Measurements from ENCODE around the gene CEACAM4. TPM values are rescaled to one million over a fixed set of nuclear protein-coding genes. Genes with fewer than 3 reads are reported as not detected.
"Not testable (repeated sequence)": the region's sequence is repeated elsewhere in the genome, so short reads cannot be mapped to it uniquely, and the experiment has no call there.

CEACAM4 gene
- total RNA-seq: not detected

GRCh38 chr19:41626877-41627276 is at the start of gene CEACAM4:
CEACAM4 (minus strand) TSS chr19:41627074; CDS start chr19:41626963, 111 bp downstream.
- DNase-seq (ENCODE audit: low spot score in 2 of 2) (no peak), FAIRE-seq (no peak)

GRCh38 chr19:41671486-41671885 is 44.6 kb upstream of the CEACAM4 start:
- FAIRE-seq (no peak), DNase-seq (ENCODE audit: low spot score in 2 of 2) (no peak)

- FAIRE-seq (no peak), DNase-seq (ENCODE audit: low spot score in 2 of 2) (no peak)
These were observed 43.9 kb upstream of the CEACAM4 start for GRCh38 chr19:41670755-41671154.

DNA sequence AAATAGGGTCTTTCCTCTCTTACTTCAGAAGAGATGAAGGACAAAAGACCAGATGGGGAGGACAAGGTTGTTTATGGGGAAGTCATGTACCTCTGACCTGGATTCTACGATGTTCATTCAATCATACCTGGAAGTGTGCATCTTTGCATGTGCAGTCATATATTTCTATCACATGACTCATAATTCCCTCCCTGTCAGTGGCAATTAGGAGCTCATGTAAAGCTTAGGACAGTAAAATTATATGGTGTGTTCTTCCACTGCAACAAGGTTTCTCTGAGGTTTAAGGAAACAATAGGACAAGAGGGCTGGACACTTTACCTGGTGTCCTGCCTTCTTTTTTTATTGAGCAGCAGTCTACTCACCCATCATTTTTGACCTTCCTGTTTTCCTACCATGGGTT is 41.4 kb upstream of the CEACAM4 start:
- DNase-seq (ENCODE audit: low spot score in 2 of 2): no peak
- FAIRE-seq: no peak

DNA sequence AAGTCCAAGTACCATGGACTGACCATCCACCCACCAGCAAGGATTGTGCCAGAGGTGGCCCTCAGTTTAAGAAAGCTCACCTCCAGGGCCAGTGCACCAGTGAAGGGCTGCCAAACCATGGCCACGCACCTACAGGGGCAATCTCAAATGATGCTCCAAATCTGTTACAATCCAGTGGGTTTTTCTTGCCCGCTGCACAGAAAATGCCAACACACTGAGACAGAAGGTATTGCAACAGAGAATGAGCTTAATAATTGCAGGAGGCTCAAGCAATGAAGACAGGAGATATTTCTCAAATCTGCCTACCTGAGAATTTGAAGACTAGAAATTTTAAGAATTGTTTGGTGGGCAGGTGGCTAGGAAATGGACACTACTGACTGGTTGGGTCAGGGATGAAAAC is 39.2 kb upstream of the CEACAM4 start:
- FAIRE-seq (no peak), DNase-seq (ENCODE audit: low spot score in 2 of 2) (no peak)

GRCh38 chr19:41657157-41657556 is 30.3 kb upstream of the CEACAM4 start:
- FAIRE-seq: no peak

DNA sequence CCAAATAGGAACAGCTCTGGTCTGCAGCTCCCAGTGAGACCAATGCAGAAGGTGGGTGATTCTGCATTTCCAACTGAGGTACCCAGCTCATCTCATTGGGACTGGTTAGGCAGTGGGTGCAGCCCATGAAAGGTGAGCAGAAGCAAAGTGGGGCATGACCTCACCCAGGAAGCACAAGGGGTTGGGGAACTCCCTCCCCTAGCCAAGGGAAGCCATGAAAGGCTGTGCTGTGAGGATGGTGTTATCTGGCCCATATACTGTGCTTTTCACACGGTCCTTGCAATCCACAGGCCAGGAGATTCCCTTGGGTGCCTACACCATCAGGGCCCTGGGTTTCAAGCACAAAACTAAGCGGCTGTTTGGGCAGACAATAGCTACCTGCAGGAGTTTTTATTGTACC is 29.9 kb upstream of the CEACAM4 start:
- DNase-seq (ENCODE audit: low spot score in 2 of 2); FAIRE-seq: not testable (repeated sequence)

More at GRCh38 chr19:41657157-41657556, 30.3 kb upstream of the CEACAM4 start:
- no peak for DNase-seq (ENCODE audit: low spot score in 2 of 2)

- no peak for DNase-seq (ENCODE audit: low spot score in 2 of 2)
- no peak for FAIRE-seq
These were observed 25.4 kb upstream of the CEACAM4 start for GRCh38 chr19:41652250-41652649.

DNA sequence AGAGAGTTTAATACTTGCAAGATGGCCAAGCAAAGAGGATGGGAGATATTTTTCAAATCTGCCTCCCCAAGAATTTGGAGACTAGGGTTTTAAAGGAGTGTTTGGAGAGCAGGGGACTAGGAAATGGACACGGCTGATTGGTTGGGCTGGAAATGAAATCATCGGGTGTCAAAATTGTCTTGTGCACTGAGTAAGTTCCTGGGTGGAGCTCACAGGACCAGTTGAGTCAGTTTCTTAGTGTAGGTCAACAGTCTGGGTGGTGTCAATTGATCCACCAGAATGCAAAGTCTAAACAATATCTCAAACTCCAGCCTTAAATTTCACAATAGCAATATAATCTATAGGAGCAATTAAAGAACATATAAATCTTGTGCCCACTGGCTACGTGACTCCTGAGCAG is 23.0 kb upstream of the CEACAM4 start:
- DNase-seq (ENCODE audit: low spot score in 2 of 2) (no peak), FAIRE-seq (no peak)

GRCh38 chr19:41646589-41647204 is 19.8 kb upstream of the CEACAM4 start:
- FAIRE-seq (no peak), DNase-seq (ENCODE audit: low spot score in 2 of 2) (no peak)

DNA sequence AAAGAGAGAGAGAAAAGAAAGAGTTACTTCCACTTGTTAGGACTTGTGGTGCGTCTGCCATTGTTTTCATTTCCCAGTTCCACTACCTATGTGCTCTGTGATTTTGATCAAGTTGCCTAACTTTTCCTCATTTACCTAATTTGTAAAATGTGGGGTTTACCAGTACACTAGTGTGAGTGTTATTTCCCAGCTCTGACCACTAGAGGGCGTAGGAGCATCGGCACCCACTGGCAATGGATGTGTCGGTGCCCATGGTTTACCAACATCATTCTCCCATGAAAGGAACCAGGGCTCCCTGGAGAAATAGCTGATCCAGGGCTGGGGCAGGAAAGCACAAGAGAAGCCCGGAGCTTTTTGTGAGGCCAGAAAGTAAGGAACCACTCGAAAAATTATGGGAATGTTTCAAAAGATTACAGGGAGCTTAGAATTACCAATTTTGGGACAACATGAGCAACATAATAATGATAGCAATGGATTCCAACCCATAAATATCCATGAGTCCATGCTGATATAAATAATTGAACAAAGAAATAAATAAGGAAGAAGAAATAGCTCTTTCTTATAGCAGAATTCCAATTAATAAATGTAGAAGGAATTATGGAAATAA is 15.1 kb upstream of the CEACAM4 start:
- FAIRE-seq (no peak), DNase-seq (ENCODE audit: low spot score in 2 of 2) (peak; percentile 58 to 69)

GRCh38 chr19:41638641-41639081 is 11.8 kb upstream of the CEACAM4 start:
- FAIRE-seq: no peak
- no peak for DNase-seq (ENCODE audit: low spot score in 2 of 2)

GRCh38 chr19:41637484-41637883 is 10.6 kb upstream of the CEACAM4 start:
- FAIRE-seq (no peak), DNase-seq (ENCODE audit: low spot score in 2 of 2) (no peak)

GRCh38 chr19:41627966-41628675 is 1.2 kb upstream of the CEACAM4 start:
- DNase-seq (ENCODE audit: low spot score in 2 of 2) (no peak), FAIRE-seq (no peak)

DNA sequence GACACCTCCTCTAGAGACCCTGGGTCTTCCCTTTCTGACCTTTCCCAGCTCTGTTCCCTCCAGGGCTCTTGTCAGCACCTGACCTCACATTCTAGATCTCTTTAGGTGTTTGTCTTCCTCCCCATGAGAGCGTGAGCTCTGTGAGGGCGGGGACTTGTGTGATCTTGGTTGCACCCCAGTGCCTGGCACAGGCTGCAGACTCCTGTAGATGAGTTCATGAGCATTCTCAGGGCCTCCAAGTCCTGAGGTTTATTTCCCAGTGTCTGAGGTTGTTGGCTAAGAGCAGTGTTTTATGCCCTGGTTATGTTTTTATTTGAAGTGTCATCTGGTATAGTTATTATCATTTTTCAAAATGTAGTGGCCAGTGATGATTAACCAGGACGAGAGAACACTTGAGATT is 596 bp downstream of the CEACAM4 start:
- DNase-seq (ENCODE audit: low spot score in 2 of 2): no peak
- no peak for FAIRE-seq

DNA sequence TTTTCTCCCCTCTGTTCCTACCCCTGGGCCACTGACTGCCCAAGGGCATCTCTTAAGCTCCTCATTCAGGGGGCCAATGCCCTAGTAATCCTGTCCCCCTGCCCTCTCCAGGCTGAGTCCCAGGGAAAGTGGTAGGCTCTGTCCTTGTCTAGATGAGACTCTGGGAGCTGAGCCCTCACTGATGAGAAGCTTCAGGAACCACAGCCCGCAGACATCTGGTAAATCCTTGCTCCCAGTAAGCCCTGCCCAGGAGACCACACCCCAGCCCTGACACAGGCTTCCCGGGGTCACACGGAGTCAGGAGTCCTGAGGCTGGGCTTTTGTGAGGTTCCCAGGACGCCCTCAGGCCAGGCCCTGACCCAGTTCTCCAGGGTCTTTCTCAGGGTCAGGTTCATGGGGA is 1.9 kb downstream of the CEACAM4 start:
- FAIRE-seq: no peak
- no peak for DNase-seq (ENCODE audit: low spot score in 2 of 2)

- no peak for FAIRE-seq
- no peak for DNase-seq (ENCODE audit: low spot score in 2 of 2)
These were observed 2.4 kb downstream of the CEACAM4 start for GRCh38 chr19:41624515-41624914.

DNA sequence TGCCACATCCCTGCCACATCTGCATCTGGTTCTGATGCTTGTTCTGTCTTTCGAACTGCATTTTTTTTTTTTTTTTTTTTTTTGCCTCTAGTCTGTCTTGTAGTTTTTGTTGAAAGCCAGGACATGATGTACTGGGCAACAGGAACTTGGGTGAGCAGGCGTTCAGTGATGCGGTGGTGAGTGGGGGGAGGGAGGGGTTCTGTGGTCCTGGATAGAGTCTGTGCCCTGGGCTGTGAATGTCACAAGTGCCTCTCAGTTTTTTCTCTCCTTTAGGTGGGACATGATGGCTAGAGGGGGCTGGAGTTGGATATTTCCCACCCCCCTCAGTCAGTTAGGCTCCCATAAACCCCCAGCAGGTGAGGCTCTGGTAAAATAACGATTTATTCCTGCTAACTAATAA is 3.5 kb downstream of the CEACAM4 start:
- DNase-seq (ENCODE audit: low spot score in 2 of 2) (no peak), FAIRE-seq (no peak)

DNA sequence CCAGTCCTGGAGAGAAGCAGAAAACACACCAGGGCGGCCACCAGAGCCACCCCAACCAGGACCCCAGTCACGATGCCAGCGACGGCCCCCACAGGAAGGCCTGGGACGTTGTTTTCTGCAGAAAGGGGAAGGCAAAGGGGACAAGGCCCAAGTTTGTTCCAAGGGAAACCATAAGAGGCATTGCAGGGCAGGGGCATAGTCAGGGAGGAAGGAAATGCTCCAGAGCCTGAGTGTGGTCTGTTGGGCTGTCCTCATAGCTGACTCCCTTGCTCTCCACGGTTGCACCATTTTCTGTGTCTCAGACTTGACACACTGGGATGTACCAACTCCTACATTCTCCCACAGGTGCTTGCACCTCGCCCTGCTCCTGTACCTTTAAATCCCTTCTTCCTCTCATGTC is 5.2 kb downstream of the CEACAM4 start:
- DNase-seq (ENCODE audit: low spot score in 2 of 2) (no peak), FAIRE-seq (no peak)

GRCh38 chr19:41621226-41621625 is 5.6 kb downstream of the CEACAM4 start:
- FAIRE-seq (no peak), DNase-seq (ENCODE audit: low spot score in 2 of 2) (no peak)

GRCh38 chr19:41620171-41620570 is 6.7 kb downstream of the CEACAM4 start:
- no peak for DNase-seq (ENCODE audit: low spot score in 2 of 2)
- FAIRE-seq: no peak

Measured in frontal cortex (tissue), 4 donors.